B cell (primary cell): Measurements from ENCODE around the gene CLSTN2. TPM values are rescaled to one million over a fixed set of nuclear protein-coding genes. Genes with fewer than 3 reads are reported as not detected.

Source experiments
- ATAC-seq: fragments of 200-7000 bp; cut with Tn5 transposase; one replicate; pipeline ENCODE4 v1.10.0; 2021; ENCODE audit warnings: low read depth, mild to moderate bottlenecking, moderate number of reproducible peaks, moderate library complexity
- CTCF ChIA-PET: fragments of 350-600 bp; sonication (Branson Sonifier 250); formaldehyde crosslinking; loops from one replicate; lab custom pipeline; 2021; ENCODE audit warnings: antibody characterized with exemption, inconsistent platforms; lab: Charles Lee
- POLR2A ChIA-PET: fragments of 350-600 bp; sonication (Branson Sonifier 250); formaldehyde crosslinking; loops from one replicate; lab custom pipeline; 2021; ENCODE audit warnings: antibody characterized with exemption; lab: Charles Lee
- DNase-seq: peaks from one replicate; pipeline ENCODE4 v3.0.0; 2013
- H2AFZ ChIP-seq: 2 replicates; pipeline ENCODE4 v1.6.1; 2012; ENCODE audit warnings: mild to moderate bottlenecking, low read depth, low read length; ENCODE audit not compliant: insufficient read depth, poor library complexity, severe bottlenecking
- H3K27ac ChIP-seq, 2 donors: 1 replicate in 1 of 2; 2 replicates in 1 of 2; pipeline ENCODE4 v1.5.1; 2012 to 2013; ENCODE audit warnings: low read length in 2 of 2, mild to moderate bottlenecking in 2 of 2, moderate library complexity in 1 of 2
- H3K27me3 ChIP-seq, 4 experiments: fragments of 200-600 bp in 1 of 4; sonication (generic) in 1 of 4; replicated peaks in 1 of 4; 1 replicate in 2 of 4; 2 replicates in 2 of 4; pipeline versions ENCODE4 v1.6.1 to v1.7.0; 2013 to 2016; ENCODE audit warnings: low read length in 3 of 4, mild to moderate bottlenecking in 2 of 4, mixed read lengths in 1 of 4, moderate library complexity in 1 of 4; ENCODE audit not compliant: insufficient read depth in 4 of 4, control insufficient read depth in 3 of 4; ENCODE audit errors: control extremely low read depth in 1 of 4
- H3K36me3 ChIP-seq, 2 experiments: replicated peaks in 1 of 2; 1 replicate in 1 of 2; 2 replicates in 1 of 2; pipeline versions ENCODE4 v1.6.1 to v1.7.1; 2013; ENCODE audit warnings: low read length in 1 of 2; ENCODE audit not compliant: insufficient read depth in 2 of 2, control insufficient read depth in 1 of 2; ENCODE audit errors: control extremely low read depth in 1 of 2, extremely low read depth in 1 of 2
- H3K4me1 ChIP-seq, 2 donors: fragments of 200-600 bp in 1 of 2; sonication (generic) in 1 of 2; 1 replicate in 1 of 2; 2 replicates in 1 of 2; pipeline versions ENCODE4 v1.5.1 to v1.6.1; 2013 to 2017; ENCODE audit warnings: low read length in 2 of 2; ENCODE audit not compliant: control insufficient read depth in 2 of 2, insufficient read depth in 2 of 2
- H3K4me2 ChIP-seq: replicated peaks from 2 replicates; pipeline ENCODE3; 2012; ENCODE audit warnings: mild to moderate bottlenecking, low read depth, low read length; ENCODE audit not compliant: poor library complexity, severe bottlenecking
- H3K4me3 ChIP-seq, 5 experiments: fragments of 200-600 bp in 1 of 5; sonication (generic) in 1 of 5; 1 replicate in 3 of 5; 2 replicates in 2 of 5; pipeline versions ENCODE4 v1.5.1 to v1.7.0; 2011 to 2016; ENCODE audit warnings: low read length in 4 of 5, mild to moderate bottlenecking in 4 of 5, low read depth in 2 of 5, control low read depth in 1 of 5, moderate library complexity in 1 of 5; ENCODE audit not compliant: insufficient read depth in 1 of 5; ENCODE audit errors: control extremely low read depth in 1 of 5, extremely low read depth in 1 of 5
- H3K79me2 ChIP-seq: fragments of 200-600 bp; sonication (generic); one replicate; pipeline ENCODE4 v1.6.0; 2016; ENCODE audit warnings: low read length; ENCODE audit not compliant: control insufficient read depth, insufficient read depth
- H3K9ac ChIP-seq: fragments of 200-600 bp; sonication (generic); 2 replicates; pipeline ENCODE4 v1.6.1; 2017; ENCODE audit warnings: mild to moderate bottlenecking, low read length, moderate library complexity
- H3K9me3 ChIP-seq, 3 donors: one replicate each; pipeline versions ENCODE4 v1.6.1 to v1.7.1; 2013; ENCODE audit warnings: low read length in 2 of 3; ENCODE audit not compliant: control insufficient read depth in 2 of 3, insufficient read depth in 1 of 3; ENCODE audit errors: control extremely low read depth in 1 of 3
- H4K20me1 ChIP-seq: 2 replicates; pipeline ENCODE4 v1.6.0; 2012; ENCODE audit warnings: mild to moderate bottlenecking, low read length; ENCODE audit not compliant: insufficient read depth, control insufficient read depth, poor library complexity, severe bottlenecking
- H3K27ac Mint-ChIP-seq: one replicate; pipeline ENCODE4 v1.8.0; 2021; ENCODE audit warnings: mixed read lengths
- H3K27me3 Mint-ChIP-seq: one replicate; pipeline ENCODE4 v1.8.0; 2021; ENCODE audit warnings: mixed read lengths
- H3K4me1 Mint-ChIP-seq: one replicate; pipeline ENCODE4 v1.8.0; 2021; ENCODE audit warnings: mixed read lengths
- H3K4me3 Mint-ChIP-seq: one replicate; pipeline ENCODE4 v1.8.0; 2021; ENCODE audit warnings: mixed read lengths
- H3K9me3 Mint-ChIP-seq: one replicate; pipeline ENCODE4 v1.8.0; 2022; ENCODE audit warnings: mixed read lengths; ENCODE audit not compliant: insufficient read depth
- CTCF ChIP-seq: fragments of 200-600 bp; IDR thresholded peaks from one replicate; pipeline ENCODE4 v1.8.0; 2022; ENCODE audit warnings: antibody characterized with exemption, mild to moderate bottlenecking
- EZH2 ChIP-seq: IDR thresholded peaks from 2 replicates; pipeline ENCODE4 v1.6.1; 2012; ENCODE audit warnings: borderline replicate concordance, low read depth, mild to moderate bottlenecking, moderate library complexity, low read length; ENCODE audit not compliant: insufficient read depth, poor library complexity, severe bottlenecking
- WGBS: methylation state at CpG from one replicate; pipeline ENCODE4 v1.1.5; 2013; ENCODE audit warnings: missing lambda C conversion rate; ENCODE audit not compliant: insufficient coverage; 5-methylcytosine and 5-hydroxymethylcytosine counted together
- intact Hi-C: fragments of 100-400 bp; cut with micrococcal nuclease; formaldehyde crosslinking; loops from one replicate; pipeline ENCODE4 v1.10.0; 2022
- polyA plus RNA-seq: library from polyadenylated mRNA; depleted of rRNA; stranded (reverse); fragments of >200 nt; gene quantifications from 2 replicates; pipeline ENCODE4 v1.2.3, GENCODE V29; 2012
- total RNA-seq, 2 donors: library from RNA; stranded (reverse); fragments of 120-200 nt in 1 of 2; gene quantifications; 1 replicate in 1 of 2; 2 replicates in 1 of 2; pipeline versions ENCODE4 v1.2.3 to v1.2.4, GENCODE V29; 2013 to 2022

CLSTN2 gene
- total and polyA plus RNA-seq, 2 donors (not counting 1 experiment from before 2014, with no cell fraction given): not detected

DNA sequence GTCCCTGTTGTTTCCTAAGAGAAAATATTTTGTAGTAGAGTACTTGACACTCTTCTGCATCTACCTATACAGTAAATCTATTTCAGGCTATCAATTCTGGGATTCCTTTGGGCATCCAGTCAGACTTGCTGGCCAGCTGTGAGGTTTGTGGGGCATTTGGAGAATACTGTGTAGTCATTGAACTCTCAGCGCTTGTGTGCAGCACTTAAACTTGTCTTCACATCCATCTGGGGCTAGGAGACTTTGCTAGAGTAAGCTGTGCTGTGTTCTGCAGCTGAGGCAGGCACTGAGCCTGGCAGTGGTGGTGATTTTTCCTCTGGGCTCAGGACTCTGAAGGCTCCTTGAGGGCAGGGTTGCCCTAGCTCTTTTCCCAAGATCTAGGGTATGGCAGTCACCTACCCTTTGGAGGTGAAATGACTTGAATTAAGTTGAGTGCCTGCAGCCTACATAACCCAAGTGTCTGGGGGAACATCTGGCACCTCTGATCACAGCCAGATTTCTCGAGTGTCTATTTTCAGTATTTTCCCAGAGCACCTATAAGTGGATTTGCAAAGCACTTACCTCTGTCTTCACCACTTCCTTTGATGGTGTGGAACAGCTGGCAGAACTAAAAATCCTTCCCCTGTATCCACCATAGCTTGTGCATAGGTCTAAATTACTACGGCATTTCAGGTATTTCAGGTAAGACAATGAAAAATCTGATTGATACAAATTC, 19.3 kb downstream of the CLSTN2 start:
- no peaks in the 10 kb centered on the region for H3K9me3 ChIP-seq
- H3K9ac ChIP-seq: no peak overlapping the region
- H3K4me3 Mint-ChIP-seq: no peak overlapping the region
- DNase-seq (no peak), ATAC-seq (no peak)
- TF ChIP-seq EZH2 (no peak), CTCF (no peak)
- no peak overlapping the region for H3K27ac Mint-ChIP-seq
- intact Hi-C loops: no loop called here
- 90% methylated on average over 2 of the region's 3 CpGs for WGBS
- H4K20me1 ChIP-seq: no peaks in the 10 kb centered on the region
- ChIA-PET CTCF (no interaction called here), POLR2A (no interaction called here)
- no peaks in the 10 kb centered on the region for H3K9me3 Mint-ChIP-seq
- peaks cover 0 to 2% (median 0%) of the 10 kb centered on the region in 4 experiments for H3K27me3 ChIP-seq
- no peaks in the 10 kb centered on the region for H3K36me3 ChIP-seq
- H3K4me2 ChIP-seq: no peak overlapping the region
- H3K27me3 Mint-ChIP-seq: peaks cover 5% of the 10 kb centered on the region
- H2AFZ ChIP-seq: no peak overlapping the region
- H3K4me1 Mint-ChIP-seq: no peaks in the 10 kb centered on the region
- no peaks in the 10 kb centered on the region for H3K79me2 ChIP-seq
- H3K4me1 ChIP-seq: no peaks in the 10 kb centered on the region
- no peak overlapping the region for H3K4me3 ChIP-seq
- no peak overlapping the region for H3K27ac ChIP-seq

GRCh38 chr3:139957844-139958243, 22.9 kb downstream of the CLSTN2 start:
- no peaks in the 10 kb centered on the region for H3K79me2 ChIP-seq
- H3K4me2 ChIP-seq: no peak overlapping the region
- WGBS: 73% methylated on average over 4 of the region's 4 CpGs
- H3K4me3 ChIP-seq: no peak overlapping the region
- peaks cover 7% of the 10 kb centered on the region for H3K27me3 Mint-ChIP-seq
- no peaks in the 10 kb centered on the region for H3K36me3 ChIP-seq
- intact Hi-C loops: no loop called here
- H3K27ac Mint-ChIP-seq: no peak overlapping the region
- no peak overlapping the region for H3K9ac ChIP-seq
- ATAC-seq: no peak
- no peaks in the 10 kb centered on the region for H3K9me3 ChIP-seq
- no peaks in the 10 kb centered on the region for H4K20me1 ChIP-seq
- H3K4me1 ChIP-seq: no peaks in the 10 kb centered on the region
- H3K27ac ChIP-seq: no peak overlapping the region
- no peak overlapping the region for H3K4me3 Mint-ChIP-seq
- no peak overlapping the region for H2AFZ ChIP-seq
- H3K9me3 Mint-ChIP-seq: no peaks in the 10 kb centered on the region
- TF ChIP-seq CTCF (no peak), EZH2 (no peak)
- CTCF ChIA-PET: no interaction called here
- H3K27me3 ChIP-seq: peaks cover 0 to 2% (median 0%) of the 10 kb centered on the region in 4 experiments
- POLR2A ChIA-PET: no interaction called here
- no peak for DNase-seq
- no peaks in the 10 kb centered on the region for H3K4me1 Mint-ChIP-seq
